ENCODE measurements around the gene NEMP2.

NEMP2 gene, protein sequence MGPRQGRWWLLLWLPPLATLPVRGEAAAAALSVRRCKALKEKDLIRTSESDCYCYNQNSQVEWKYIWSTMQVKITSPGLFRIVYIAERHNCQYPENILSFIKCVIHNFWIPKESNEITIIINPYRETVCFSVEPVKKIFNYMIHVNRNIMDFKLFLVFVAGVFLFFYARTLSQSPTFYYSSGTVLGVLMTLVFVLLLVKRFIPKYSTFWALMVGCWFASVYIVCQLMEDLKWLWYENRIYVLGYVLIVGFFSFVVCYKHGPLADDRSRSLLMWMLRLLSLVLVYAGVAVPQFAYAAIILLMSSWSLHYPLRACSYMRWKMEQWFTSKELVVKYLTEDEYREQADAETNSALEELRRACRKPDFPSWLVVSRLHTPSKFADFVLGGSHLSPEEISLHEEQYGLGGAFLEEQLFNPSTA

GRCh38 chr2:190534310-190535120 is at the start of gene NEMP2:
TSS of gene NEMP2 (minus strand) at chr2:190534722. CDS start at chr2:190534655, 67 bp downstream.
- peak; percentile 88 for DNase-seq

GRCh38 chr2:190583507-190584337 is 49.2 kb upstream of the NEMP2 start:
- no peak for DNase-seq

DNA sequence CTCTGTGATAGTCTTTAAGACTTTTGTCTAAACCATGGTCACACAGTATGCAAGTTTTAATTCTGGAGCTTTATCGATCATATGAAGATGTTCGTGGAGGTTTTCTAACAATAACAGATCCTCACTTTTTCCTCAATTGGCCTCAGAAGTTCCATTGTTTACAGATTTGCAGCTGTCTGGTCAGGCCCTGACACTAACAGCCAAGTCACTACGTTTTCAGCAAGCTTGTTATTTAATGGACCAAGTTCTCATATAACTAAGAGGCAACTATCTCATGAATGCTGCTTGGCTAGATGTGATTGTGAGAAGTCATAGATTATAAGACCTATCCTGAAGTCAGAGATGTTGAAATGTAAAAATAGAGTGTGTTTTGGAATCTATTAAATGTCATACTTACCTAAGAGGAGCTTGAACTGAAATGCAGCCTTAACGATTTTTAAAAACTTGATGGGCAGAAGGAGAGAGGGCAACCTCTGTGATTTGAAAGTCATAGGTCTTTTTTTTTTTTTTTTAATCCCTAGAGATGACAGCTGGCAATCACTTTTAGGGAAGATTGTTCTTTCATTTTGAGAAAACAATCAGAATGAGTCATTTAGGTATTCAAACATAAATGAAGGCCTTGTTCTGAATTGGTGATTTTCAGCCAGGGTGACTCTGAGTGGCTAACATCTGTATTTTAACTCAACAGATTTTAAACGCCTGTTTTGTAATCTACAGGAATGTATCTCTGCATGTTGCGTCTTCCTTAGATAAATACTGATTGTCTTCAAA is 48.4 kb upstream of the NEMP2 start:
- no peak for DNase-seq

GRCh38 chr2:190582019-190582418 is 47.5 kb upstream of the NEMP2 start:
- no peak for DNase-seq

GRCh38 chr2:190579915-190580846 is 45.7 kb upstream of the NEMP2 start:
- DNase-seq, result no peak

DNA sequence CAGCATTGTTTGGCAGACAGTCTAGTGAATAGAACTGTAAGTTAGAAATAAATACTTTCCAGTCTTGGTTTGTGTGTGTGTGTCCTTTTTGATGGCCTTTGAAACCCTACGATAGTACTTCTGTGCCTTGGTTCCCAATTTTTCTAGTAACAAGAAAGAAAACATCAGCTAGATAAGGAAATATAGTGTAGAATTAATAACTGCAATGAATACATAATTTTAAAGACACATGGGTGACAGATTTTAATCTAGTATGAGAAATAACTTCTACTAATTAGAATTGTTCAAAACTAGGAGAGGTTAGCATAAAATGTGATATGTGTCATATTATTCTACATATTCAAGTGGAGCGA is 44.5 kb upstream of the NEMP2 start:
- DNase-seq, result no peak

DNA sequence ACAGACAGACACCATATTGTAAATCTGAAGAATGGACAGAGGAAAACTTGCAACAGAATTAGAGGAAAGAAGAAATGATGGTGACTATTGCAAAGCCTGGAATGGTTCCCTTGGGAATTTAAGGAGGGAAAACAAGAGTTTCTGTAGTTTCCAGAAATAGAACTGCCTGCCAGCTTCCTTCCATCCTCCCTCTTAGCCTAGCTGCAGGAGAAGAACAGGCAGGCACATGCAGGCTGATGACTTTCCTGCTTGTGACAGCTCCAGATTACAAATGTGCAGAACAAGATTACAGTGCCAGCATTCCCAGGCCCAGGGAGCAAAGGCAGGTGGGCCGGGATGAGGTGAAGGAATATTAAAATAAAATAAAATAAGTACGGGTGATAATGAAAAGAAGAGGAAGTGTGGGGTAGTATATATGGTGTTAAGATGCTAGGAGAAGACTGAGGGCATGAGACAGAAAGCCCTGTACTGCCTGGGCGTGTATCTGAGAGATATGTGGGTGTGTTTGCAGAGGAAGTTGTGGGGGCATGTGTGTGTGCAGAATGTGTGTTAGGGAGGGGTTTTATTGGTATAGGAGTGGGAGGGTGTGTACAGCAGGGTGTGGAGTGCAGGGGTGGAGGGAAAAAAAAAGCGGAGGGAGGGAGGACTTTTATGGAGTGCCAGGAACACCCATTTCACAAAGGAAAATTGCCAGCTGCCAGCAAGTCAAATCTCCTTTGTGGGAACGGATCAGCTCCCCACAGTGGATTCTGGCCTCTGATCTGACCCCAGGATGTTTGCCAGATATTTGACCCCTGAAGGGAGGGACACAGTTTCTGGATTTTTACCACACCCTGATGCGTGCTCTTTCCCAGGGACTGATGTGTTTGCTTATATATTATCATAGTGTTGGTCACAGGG is 43.9 kb upstream of the NEMP2 start:
- no peak for DNase-seq

GRCh38 chr2:190576573-190576972 is 42.1 kb upstream of the NEMP2 start:
- DNase-seq, result no peak

DNA sequence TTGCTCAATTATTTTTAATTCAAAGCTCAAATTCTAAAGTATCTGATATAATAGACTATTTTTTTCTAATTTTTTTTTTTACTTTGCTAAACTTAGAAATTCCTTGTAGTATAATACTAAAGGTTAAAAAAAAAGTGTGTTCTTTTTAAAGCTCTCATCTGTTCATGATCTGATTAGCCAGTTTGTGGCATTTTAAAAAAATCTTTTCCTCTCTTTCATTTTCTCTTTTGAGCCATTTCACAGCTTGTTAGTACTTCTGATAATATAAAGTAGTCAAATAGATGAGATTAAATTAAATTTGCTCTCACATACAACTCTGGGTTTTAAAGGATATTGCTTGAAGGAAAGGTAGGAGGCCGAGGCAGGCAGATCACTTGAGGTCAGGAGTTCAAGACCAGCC is 40.7 kb upstream of the NEMP2 start:
- DNase-seq, result no peak

DNA sequence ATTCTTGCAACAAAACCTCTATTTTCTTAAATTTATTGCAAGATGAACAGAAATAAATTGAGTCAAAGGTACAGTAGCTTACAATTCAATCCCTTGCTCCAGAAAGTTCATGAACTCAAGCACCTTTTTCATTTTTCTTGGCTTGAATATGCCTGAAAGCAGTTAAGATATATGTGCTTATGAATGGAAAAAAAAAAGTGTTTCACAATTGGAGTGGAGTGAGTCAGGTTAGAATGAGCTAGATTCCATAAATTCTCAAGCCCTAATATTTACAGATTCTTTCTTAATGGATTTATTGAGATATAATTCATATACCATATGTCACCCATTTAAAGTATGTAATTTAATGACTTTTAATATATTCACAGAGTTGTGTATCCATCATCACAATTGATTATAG is 39.6 kb upstream of the NEMP2 start:
- DNase-seq, result no peak

- DNase-seq, result no peak
Measured at GRCh38 chr2:190572246-190572645, 37.7 kb upstream of the NEMP2 start.

- DNase-seq, result no peak
Measured at GRCh38 chr2:190571686-190572085, 37.2 kb upstream of the NEMP2 start.

DNA sequence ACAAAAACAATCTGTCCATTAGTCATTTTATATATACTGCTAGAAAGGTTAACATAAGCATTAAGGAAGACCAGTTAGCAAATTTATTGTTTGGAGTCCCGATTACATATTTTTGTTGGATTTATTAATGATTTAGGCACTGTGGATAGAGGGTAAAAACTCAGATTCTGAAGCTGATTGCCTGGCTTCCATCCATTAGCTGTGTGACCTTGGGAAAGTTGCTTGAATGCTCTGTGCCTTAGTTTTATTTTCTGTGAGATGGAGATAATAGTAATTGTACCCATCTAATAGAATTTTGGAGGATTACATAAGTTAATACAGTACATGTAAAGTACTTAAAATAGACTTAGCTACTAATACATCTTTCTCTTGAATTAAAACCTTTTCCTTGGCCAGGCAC is 36.3 kb upstream of the NEMP2 start:
- DNase-seq, result no peak

DNA sequence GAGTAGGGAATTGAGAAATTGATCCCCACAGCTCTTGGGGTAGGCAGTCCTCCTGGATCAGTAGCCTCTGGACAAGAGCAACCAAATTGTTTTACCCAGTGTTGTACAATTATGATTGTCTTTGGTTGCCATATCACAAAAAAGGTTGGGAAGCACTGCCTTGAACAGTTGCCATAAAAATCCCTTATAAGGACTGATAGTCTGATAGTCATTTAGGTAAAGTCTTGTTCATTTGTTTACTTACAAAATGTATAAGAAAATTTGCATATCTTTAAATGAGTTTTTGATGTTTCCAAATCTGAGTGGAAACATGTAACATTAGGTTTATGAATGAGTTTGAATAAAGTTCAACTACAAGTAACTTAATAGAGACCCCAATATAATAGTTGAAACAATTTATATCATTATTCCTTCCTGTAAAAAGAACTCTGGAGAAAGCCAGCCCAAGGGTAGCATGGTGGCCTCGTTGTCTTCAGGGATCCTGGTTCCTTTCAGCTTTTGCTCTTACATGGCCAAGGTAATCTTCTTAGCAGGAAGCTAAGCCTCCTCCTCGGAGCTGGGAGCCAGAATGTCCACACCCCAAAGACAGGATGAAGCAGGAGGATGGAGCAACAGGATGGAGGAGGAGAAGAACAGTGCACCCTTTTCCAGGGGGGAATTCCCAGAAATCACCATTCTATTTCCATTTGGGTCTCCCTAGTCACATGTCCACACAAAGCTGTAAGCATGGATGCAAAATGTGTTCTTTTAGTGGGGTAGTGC is 35.7 kb upstream of the NEMP2 start:
- DNase-seq, result no peak

DNA sequence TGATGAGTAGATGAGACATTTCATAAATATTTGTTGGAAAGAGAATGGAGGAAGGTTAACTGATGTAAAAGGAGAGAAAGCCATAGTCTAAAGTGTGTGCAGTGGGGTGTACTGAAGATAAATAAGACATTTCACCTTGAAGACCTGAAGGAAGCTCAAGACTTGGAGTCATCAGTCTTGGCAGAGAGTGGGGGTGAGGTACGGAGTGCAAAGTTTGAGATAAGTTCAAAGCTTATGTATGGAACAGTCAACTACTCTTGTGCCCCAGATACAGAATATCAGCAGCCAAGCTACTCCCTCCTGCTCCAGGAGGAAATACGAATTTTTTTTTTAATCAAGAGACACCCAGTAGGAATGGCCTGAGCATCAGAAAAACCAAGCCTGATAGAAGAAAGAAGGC is 30.3 kb upstream of the NEMP2 start:
- no peak for DNase-seq

- no peak for DNase-seq
Measured at GRCh38 chr2:190563646-190564045, 29.1 kb upstream of the NEMP2 start.

GRCh38 chr2:190563109-190563508 is 28.6 kb upstream of the NEMP2 start:
- peak; percentile 36 for DNase-seq

DNA sequence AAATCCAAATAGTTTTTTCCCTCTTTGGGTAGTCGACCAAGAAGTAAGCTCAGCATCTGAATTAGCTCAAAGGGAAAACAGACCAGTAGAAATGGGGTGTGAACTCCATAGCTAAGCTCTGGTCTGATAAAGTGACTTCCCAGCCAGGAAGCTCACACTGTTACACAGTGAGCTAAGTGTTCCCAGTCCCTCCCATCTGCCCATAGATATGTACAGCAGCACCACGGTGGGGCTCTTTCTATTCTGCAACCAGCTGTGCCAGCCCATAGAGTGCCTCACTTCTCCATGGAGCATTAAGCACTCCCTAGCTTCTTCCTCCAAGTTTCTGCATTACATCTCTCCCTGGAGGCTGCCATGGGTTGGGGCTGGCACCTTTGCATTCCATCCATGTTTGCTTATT is 27.6 kb upstream of the NEMP2 start:
- DNase-seq, result no peak

- DNase-seq, result no peak
Measured at GRCh38 chr2:190561094-190561493, 26.6 kb upstream of the NEMP2 start.

All from activated T-cell treated with anti-CD3 and anti-CD28 coated beads, Interleukin-2, amount 50 U/mL, for 1 hour (primary cell).